K562 (cell line): ENCODE data around the gene CTNNB1.

Experiments
- CBX2 ChIP-seq: fragments of 200-600 bp; sonication (generic); IDR thresholded peaks from one replicate; pipeline ENCODE4 v1.6.1; 2012; ENCODE audit warnings: mild to moderate bottlenecking, low read length, inconsistent platforms; ENCODE audit not compliant: insufficient read depth, poor library complexity, severe bottlenecking
- GATAD2B ChIP-seq: fragments of 450-650 bp; IDR thresholded peaks from 2 replicates; pipeline ENCODE4 v1.6.1; 2017; ENCODE audit warnings: mild to moderate bottlenecking, borderline replicate concordance
- HMGN3 ChIP-seq: IDR thresholded peaks from 2 replicates; pipeline ENCODE4 v1.6.1; 2011; ENCODE audit warnings: borderline replicate concordance, low read depth, mild to moderate bottlenecking, mixed read lengths, low read length; ENCODE audit not compliant: insufficient read length; ENCODE audit errors: extremely low read depth
- SMARCA5 ChIP-seq: fragments of 450-650 bp; IDR thresholded peaks from 2 replicates; pipeline ENCODE4 v1.6.1; 2016
- TF ChIP-seq, protein P1 (sequence below), 2 experiments: fragments of 450-650 bp; IDR thresholded peaks; 2 replicates each; pipeline ENCODE4 v1.6.1; 2018; ENCODE audit warnings: mild to moderate bottlenecking in 2 of 2, low read depth in 1 of 2; ENCODE audit not compliant: partially characterized antibody in 2 of 2
- TF ChIP-seq, protein P2 (sequence below): conservative IDR thresholded peaks from 2 replicates; pipeline ENCODE4 v1.6.1; 2011; ENCODE audit warnings: low read depth, mild to moderate bottlenecking, low read length; ENCODE audit not compliant: control insufficient read depth

DNA sequence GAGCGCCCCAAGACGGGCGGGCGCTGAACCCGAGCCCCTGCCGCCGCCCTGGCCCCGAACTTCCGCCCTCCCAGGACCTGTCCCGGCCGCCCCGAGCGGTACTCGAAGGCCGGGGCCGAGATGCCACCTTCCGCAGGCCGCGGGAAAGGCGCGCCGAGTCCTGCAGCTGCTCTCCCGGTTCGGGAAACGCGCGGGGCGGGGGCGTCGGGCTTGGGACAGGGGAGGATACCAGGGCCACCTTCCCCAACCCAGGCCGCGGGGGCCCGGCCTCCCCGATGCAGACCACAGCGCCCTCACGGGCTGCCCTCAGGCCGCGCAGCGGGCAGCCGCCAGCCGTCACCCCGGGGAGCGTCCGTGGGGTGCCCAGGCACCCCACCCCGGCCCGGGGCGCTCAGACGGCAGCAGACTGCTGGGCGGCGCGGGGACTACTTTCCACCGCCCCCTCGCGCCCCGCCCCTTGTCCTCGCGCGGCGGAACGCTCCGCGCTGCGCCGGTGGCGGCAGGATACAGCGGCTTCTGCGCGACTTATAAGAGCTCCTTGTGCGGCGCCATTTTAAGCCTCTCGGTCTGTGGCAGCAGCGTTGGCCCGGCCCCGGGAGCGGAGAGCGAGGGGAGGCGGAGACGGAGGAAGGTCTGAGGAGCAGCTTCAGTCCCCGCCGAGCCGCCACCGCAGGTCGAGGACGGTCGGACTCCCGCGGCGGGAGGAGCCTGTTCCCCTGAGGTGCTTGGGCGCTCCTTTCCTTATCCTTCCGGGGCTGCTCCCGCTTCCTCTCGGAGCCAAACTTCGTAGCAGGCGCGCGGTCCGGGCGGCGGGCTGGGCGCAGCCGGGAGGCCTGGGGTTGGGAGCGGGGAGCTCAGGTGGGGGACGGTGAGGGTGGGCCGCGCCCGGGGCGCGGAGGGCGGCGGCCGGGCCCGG, at the start of gene CTNNB1:
- TF ChIP-seq HMGN3 = peak; percentile 97
- no peak for TF ChIP-seq CBX2
- TF ChIP-seq, protein P1, sequence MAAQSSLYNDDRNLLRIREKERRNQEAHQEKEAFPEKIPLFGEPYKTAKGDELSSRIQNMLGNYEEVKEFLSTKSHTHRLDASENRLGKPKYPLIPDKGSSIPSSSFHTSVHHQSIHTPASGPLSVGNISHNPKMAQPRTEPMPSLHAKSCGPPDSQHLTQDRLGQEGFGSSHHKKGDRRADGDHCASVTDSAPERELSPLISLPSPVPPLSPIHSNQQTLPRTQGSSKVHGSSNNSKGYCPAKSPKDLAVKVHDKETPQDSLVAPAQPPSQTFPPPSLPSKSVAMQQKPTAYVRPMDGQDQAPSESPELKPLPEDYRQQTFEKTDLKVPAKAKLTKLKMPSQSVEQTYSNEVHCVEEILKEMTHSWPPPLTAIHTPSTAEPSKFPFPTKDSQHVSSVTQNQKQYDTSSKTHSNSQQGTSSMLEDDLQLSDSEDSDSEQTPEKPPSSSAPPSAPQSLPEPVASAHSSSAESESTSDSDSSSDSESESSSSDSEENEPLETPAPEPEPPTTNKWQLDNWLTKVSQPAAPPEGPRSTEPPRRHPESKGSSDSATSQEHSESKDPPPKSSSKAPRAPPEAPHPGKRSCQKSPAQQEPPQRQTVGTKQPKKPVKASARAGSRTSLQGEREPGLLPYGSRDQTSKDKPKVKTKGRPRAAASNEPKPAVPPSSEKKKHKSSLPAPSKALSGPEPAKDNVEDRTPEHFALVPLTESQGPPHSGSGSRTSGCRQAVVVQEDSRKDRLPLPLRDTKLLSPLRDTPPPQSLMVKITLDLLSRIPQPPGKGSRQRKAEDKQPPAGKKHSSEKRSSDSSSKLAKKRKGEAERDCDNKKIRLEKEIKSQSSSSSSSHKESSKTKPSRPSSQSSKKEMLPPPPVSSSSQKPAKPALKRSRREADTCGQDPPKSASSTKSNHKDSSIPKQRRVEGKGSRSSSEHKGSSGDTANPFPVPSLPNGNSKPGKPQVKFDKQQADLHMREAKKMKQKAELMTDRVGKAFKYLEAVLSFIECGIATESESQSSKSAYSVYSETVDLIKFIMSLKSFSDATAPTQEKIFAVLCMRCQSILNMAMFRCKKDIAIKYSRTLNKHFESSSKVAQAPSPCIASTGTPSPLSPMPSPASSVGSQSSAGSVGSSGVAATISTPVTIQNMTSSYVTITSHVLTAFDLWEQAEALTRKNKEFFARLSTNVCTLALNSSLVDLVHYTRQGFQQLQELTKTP (IDR thresholded peaks at IDR 0.05; ENCODE audit: low read depth in 1 of 2, partially characterized antibody in 2 of 2) = no peak
- TF ChIP-seq SMARCA5 = no peak
- TF ChIP-seq, protein P2, sequence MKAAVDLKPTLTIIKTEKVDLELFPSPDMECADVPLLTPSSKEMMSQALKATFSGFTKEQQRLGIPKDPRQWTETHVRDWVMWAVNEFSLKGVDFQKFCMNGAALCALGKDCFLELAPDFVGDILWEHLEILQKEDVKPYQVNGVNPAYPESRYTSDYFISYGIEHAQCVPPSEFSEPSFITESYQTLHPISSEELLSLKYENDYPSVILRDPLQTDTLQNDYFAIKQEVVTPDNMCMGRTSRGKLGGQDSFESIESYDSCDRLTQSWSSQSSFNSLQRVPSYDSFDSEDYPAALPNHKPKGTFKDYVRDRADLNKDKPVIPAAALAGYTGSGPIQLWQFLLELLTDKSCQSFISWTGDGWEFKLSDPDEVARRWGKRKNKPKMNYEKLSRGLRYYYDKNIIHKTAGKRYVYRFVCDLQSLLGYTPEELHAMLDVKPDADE = peak; percentile 93
- peak; percentile 95 for TF ChIP-seq GATAD2B
